Measurements from ENCODE around the gene UNC79.

The UNC79 gene

DNA sequence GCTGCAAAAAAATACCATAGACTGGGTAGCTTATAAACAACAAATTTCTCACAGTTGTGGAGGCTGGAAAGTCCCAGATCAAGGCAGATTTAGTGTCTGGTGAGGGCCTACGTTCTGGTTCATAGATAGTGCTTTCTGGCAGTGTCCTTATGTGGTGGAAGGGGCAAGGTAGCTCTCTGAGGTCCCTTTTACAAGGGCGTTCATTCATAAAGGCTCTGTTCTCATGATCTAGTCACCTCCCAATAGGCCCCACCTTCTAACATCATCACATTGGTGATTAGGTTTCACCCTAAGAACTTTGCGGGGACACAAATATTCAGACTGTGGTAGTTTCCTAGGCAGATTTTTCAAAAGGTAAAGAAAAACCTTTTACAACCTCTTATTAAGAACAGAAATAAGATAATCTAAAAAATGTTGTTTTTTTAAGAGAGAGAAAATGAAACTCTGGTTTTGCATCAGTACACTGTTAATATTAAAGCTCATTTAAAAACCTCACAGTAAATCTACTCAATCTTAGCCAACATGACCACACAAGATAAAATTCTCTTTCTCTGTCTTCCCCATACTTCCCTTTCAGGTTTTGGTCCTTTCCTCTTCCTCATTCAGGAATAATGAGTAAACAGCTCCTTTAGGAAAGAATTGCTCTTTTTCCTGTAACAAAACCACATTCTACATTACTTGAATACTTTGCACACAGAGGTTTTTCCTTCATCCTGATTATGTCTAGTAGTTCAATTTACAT, 117.5 kb downstream of the UNC79 start:
- POLR2A ChIA-PET, result interaction anchor here (1.2 kb wide), 1 partner anchor 364 kb away, joined by 3 read pairs; the partner anchor contains the start of genes LYSET and MOAP1
- DNase-seq (ENCODE audit: extremely low spot score), result peak; percentile 27
- CTCF ChIA-PET, result interaction anchor here (1.0 to 1.9 kb wide), 5 partner anchors 9 to 298 kb away, joined by 3 to 5 read pairs (median 3); no protein-coding TSS in a partner anchor
- TF ChIP-seq, protein P1, sequence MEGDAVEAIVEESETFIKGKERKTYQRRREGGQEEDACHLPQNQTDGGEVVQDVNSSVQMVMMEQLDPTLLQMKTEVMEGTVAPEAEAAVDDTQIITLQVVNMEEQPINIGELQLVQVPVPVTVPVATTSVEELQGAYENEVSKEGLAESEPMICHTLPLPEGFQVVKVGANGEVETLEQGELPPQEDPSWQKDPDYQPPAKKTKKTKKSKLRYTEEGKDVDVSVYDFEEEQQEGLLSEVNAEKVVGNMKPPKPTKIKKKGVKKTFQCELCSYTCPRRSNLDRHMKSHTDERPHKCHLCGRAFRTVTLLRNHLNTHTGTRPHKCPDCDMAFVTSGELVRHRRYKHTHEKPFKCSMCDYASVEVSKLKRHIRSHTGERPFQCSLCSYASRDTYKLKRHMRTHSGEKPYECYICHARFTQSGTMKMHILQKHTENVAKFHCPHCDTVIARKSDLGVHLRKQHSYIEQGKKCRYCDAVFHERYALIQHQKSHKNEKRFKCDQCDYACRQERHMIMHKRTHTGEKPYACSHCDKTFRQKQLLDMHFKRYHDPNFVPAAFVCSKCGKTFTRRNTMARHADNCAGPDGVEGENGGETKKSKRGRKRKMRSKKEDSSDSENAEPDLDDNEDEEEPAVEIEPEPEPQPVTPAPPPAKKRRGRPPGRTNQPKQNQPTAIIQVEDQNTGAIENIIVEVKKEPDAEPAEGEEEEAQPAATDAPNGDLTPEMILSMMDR (IDR thresholded peaks at IDR 0.05; ENCODE audit: control extremely low read depth, extremely low read depth, low read depth, missing control alignments), result no peak

DNA sequence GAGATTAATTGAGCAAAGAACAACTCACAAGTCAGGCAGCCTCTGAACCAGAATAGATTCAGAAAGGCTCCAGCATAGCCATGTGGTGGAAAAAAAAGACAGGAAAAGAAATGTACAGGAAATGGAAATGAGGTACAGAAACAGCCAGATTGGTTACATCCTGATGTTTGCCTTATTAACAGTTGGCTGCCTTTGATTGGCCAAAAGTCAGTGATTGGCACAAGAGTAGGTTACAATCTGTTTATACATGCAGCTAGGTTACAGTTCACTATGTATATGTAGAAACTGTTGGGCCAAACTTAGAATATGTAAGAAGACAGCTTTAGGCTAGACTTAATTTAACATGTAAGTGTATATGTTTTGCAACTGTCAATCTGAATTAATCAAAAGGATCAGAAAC, 118.9 kb downstream of the UNC79 start:
- CTCF ChIA-PET, result interaction anchor here (1.0 to 1.9 kb wide), 4 partner anchors 9 to 342 kb away, joined by 3 to 5 read pairs (median 4); partner anchors contain the start of genes GON7 and UBR7
- POLR2A ChIA-PET, result no interaction called here
- TF ChIP-seq, protein P1 (IDR thresholded peaks at IDR 0.05; ENCODE audit: control extremely low read depth, extremely low read depth, low read depth, missing control alignments), result no peak
- no peak for DNase-seq (ENCODE audit: extremely low spot score)

DNA sequence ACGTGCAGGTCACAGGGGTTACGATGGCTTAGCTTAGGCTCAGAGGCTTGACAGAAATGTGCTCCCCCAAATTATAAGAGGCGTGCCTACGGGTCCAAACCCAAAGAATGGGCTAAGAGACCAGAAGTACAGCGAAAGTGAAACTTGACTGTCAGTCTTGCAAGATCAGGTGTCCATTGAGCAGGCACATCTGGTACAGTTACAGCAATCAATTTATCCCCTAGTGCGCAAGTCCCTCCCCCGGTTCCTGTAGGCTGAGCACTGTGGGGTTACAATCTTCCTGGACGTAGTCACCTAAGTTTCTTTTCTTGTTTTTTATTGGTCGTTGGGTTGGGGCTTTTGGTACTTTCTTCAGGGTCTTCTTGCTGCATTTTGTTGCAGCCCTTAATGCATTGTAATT, 134.2 kb downstream of the UNC79 start:
- ChIA-PET CTCF (interaction anchor here (0.7 to 1.4 kb wide), 2 partner anchors 31 to 128 kb away, joined by 3 read pairs; no protein-coding TSS in a partner anchor), POLR2A (no interaction called here)
- TF ChIP-seq, protein P1 (IDR thresholded peaks at IDR 0.05; ENCODE audit: control extremely low read depth, extremely low read depth, low read depth, missing control alignments), result no peak
- no peak for DNase-seq (ENCODE audit: extremely low spot score)

DNA sequence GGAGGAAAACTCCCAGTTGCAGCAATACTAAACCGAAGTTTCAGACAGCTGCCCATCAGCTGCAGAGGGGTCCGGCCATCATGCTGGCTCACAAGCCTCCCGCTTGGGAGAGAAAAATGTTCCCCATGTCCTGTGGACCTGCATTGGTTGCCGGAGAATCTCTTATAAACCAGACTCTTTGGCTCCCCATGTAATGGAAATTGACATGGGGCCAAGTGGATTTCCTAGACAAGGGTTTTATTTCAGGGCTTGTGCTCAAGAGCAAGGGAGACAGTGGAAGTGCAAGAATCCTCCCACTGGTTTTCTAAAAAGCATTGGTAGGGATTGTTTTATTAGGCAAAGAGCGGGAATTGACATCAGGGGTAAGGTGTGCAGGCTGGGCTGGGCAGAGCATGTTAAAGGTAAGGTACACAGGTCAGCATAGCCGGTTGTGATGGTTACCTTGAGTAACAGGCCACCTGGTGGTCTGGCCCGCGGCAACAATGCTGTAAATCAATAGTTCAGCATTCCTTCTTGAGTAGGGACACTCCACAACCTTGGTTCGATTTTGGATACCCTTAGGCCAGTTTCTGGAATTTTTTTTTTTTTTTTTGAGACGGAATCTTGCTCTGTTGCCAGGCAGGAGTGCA, 135.4 kb downstream of the UNC79 start:
- ChIA-PET POLR2A (no interaction called here), CTCF (interaction anchor here (1.4 kb wide), 1 partner anchor 32 kb away, joined by 3 read pairs; no protein-coding TSS in a partner anchor)
- TF ChIP-seq, protein P1 (IDR thresholded peaks at IDR 0.05; ENCODE audit: control extremely low read depth, extremely low read depth, low read depth, missing control alignments), result no peak
- no peak for DNase-seq (ENCODE audit: extremely low spot score)

DNA sequence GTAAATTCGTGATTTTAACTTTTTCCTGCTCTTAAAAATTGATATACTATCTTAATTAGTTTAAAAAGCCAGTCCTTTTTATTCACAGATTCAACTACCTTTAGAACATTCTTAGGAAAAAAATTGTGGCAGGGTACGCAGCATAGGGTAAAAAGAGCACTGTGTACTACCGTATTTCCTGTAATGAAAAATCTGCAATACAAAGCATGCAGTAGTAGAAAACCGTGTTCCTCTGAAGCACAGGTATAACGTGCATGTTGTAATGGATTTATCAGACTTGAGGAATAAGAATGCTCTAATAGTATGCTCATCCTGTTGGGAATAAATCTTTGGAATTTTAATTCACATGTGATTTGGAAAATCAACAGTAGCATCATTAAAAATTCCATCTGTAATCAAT, 140.5 kb downstream of the UNC79 start:
- no peak for DNase-seq (ENCODE audit: extremely low spot score)
- CTCF ChIA-PET, result no interaction called here
- POLR2A ChIA-PET, result no interaction called here
- TF ChIP-seq, protein P1 (IDR thresholded peaks at IDR 0.05; ENCODE audit: control extremely low read depth, extremely low read depth, low read depth, missing control alignments), result no peak

DNA sequence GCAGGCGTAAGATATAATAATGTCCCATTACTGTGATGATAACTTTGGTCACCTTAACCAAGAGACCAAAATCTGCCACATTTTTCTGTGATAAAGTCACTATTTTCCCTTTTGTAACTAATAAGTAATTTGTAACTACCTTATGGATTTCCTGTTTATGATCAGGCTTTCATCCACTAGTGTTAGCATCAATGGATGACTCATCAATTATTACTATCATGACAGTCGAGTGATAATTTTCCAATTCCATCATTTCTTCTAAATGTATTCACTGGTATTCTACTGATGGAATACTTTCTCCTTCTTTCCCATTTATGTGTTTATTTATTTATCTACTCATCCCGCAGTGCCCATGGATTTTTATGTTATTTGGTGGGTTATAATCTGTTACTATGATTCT, 148.4 kb downstream of the UNC79 start:
- TF ChIP-seq, protein P1 (IDR thresholded peaks at IDR 0.05; ENCODE audit: control extremely low read depth, extremely low read depth, low read depth, missing control alignments), result no peak
- ChIA-PET CTCF (no interaction called here), POLR2A (no interaction called here)
- DNase-seq (ENCODE audit: extremely low spot score), result no peak

Measured in GM10248 (cell line).